ENCODE measurements around the gene RANBP9.

DNA sequence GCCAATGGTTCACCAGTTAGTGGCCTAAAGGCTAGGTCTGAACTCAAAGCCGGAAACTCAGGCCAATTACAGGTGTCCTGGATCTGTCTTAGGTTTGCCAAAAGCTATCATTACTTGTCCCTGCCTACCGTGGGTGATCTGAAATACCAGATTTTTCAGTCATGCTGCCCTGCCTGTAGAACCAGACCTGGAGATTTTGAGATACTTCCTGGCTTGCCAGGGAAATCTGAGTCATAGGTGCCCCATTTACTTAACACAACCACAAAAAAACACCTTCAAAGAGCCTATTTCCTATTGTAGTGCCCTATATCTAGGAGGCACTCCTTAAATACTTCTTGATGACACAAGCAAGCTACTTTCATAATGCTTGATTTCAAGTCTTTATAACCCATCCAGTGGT, 13.9 kb upstream of the RANBP9 start:
- TF ChIP-seq, protein P1, sequence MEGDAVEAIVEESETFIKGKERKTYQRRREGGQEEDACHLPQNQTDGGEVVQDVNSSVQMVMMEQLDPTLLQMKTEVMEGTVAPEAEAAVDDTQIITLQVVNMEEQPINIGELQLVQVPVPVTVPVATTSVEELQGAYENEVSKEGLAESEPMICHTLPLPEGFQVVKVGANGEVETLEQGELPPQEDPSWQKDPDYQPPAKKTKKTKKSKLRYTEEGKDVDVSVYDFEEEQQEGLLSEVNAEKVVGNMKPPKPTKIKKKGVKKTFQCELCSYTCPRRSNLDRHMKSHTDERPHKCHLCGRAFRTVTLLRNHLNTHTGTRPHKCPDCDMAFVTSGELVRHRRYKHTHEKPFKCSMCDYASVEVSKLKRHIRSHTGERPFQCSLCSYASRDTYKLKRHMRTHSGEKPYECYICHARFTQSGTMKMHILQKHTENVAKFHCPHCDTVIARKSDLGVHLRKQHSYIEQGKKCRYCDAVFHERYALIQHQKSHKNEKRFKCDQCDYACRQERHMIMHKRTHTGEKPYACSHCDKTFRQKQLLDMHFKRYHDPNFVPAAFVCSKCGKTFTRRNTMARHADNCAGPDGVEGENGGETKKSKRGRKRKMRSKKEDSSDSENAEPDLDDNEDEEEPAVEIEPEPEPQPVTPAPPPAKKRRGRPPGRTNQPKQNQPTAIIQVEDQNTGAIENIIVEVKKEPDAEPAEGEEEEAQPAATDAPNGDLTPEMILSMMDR (conservative IDR thresholded peaks at IDR 0.05; ENCODE audit: low read depth, low read length), result no peak
- TF ChIP-seq EZH2 (IDR thresholded peaks at IDR 0.05; ENCODE audit: low read length, unreplicated experiment), result no peak
